Uterus (tissue), 2 donors: ENCODE results near the gene CXXC5.

ENCODE experiments used
- CTCF ChIP-seq, 4 experiments: fragments of 200-600 bp in 2 of 4; fragments of 450-650 bp in 2 of 4; sonication (generic) in 2 of 4; IDR thresholded peaks; one replicate each; pipeline ENCODE4 v1.5.1; 2016 to 2019; ENCODE audit warnings: antibody characterized with exemption in 4 of 4, mild to moderate bottlenecking in 2 of 4, moderate library complexity in 1 of 4
- POLR2A ChIP-seq, 2 donors: fragments of 450-650 bp; IDR thresholded peaks; one replicate each; pipeline ENCODE4 v1.6.1; 2016; ENCODE audit warnings: antibody characterized with exemption in 2 of 2, mild to moderate bottlenecking in 1 of 2, moderate library complexity in 1 of 2

- TF ChIP-seq POLR2A (IDR thresholded peaks at IDR 0.05), result peak; percentile 31 to 34
- TF ChIP-seq CTCF (IDR thresholded peaks at IDR 0.05), result no peak
These were observed 13.0 kb downstream of the CXXC5 start for GRCh38 chr5:139660923-139661814.
